GM12872 (cell line): ENCODE measurements around the gene DDX59.

Source experiments
- TF ChIP-seq, protein P1 (sequence below): IDR thresholded peaks from 3 replicates; pipeline ENCODE4 v1.5.1; 2011; ENCODE audit warnings: low read depth, mild to moderate bottlenecking, low read length, moderate library complexity; ENCODE audit not compliant: insufficient read depth

DDX59 gene

DNA sequence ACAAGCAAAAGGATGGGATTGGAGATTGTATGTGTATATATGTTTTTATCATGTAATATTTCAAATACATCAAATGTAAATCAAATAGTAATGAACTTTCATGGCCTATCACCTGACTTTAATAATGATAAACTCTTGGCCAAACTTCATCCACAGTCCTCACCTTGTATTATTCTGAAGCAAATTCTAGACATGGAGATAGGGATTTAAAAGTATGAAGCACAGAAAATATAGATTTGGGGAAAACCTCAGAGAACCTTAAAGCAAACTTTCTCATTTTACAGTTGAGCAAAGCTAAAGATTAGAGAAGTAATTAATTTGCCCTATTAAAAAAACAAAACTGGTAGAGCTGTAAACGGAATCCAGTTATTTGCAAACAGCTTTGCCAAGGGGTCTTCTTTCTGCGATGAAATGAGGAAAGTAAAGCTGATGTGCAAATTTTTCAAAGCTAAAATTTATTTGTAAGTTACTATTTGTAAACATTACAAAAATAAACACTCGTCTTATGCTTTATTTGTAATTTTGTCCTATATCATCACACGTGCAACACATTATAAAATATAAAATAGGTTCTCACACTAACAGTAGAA lies 29.2 kb downstream of the DDX59 start:
- TF ChIP-seq, protein P1, sequence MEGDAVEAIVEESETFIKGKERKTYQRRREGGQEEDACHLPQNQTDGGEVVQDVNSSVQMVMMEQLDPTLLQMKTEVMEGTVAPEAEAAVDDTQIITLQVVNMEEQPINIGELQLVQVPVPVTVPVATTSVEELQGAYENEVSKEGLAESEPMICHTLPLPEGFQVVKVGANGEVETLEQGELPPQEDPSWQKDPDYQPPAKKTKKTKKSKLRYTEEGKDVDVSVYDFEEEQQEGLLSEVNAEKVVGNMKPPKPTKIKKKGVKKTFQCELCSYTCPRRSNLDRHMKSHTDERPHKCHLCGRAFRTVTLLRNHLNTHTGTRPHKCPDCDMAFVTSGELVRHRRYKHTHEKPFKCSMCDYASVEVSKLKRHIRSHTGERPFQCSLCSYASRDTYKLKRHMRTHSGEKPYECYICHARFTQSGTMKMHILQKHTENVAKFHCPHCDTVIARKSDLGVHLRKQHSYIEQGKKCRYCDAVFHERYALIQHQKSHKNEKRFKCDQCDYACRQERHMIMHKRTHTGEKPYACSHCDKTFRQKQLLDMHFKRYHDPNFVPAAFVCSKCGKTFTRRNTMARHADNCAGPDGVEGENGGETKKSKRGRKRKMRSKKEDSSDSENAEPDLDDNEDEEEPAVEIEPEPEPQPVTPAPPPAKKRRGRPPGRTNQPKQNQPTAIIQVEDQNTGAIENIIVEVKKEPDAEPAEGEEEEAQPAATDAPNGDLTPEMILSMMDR, result no peak

DNA sequence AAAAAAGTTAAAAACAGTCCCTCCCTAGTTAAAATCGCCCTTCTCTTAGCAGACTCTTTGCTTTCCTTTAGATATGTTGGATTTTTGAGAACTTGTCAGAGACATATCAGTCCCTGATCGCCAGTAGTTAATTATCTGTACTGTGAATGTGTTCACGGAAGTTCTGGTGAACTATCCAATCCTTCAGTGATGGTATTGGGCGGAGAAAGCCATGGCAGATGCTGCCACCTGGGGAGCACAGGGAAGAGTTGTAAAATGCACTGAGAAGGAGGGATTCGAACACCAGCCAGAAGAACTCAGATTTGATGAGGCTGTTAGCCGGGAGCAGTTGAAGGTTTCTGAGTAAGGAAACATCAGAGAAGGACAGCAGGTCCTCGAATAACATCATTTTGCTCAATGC lies 31.6 kb downstream of the DDX59 start:
- TF ChIP-seq, protein P1, result no peak

DNA sequence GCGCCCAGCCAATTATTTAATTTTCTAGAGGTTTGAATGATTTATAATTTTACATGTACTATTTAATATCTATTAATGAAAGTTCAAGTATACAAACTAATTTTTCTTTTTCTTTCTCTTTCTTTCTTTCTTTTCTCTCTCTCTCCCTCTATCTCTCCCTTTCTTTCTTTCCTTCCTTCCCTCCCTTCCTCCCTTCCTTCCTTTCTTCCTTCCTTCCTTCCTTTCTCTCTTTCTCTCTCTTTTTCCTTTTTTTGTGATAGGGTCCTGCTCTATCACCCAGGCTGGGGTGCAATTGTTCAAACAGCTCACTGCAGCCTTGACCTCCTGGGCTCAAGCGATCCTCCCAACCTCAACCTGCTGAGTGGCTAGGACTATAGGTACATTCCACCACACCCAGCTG lies 33.0 kb downstream of the DDX59 start:
- TF ChIP-seq, protein P1, result no peak

DNA sequence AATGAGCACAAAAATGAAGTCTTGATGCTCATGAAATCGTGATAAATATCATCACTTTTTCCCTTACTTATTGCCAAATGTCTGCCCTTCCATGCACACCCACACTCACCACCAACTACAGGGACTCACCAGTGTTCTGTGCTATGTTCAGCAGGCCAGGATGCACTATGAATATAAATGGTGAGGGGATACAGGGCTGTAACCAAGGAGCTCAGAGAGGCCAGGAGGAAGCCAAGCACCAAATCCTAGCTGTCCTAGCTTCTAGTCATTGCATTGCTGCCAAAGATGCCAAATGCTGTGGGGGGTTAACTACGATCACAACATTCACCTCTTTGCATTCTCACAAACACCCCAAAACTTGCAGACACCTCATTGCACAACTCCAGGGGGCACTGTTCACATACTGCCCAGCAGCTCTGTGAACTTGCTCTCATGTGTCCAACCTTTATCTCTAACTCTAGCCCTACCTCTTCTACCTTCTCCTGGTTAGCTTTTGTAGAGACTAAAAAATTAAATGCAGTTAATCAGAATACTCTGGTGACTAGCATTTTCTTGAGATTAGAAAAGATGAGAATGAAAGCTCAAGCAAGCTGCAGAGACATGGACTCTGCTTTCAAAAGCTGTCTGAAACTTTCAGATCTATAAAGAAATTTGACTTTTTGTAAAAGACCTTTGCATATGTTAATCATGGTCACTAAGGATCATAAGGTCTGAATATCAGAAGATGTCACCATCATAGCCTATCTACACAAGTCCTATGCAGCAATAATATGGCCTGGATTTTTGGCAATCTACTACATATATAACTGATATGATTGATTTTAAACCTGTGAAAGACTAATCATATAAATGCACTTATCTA lies 35.2 kb downstream of the DDX59 start:
- TF ChIP-seq, protein P1, result peak; percentile 57; the same call in 2 of the 3 replicates

DNA sequence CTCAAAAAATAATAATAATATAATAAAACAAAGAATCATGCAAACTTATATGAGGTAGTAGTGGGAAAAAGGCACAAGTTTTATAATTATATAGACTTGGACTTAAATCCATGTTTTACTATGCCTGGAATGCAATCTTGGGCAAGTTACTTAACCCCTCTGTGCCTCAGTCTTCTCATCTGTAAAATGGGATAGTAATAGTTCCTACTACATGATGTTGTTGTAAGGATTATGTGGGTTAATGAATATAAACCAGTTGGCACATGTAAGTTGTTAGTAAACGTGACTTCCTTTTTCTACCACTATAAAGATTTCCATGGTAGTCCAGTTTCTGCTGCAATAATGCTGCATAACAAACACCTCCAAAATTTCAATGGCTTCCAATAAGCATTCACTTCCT lies 38.3 kb downstream of the DDX59 start:
- TF ChIP-seq, protein P1, result no peak

DNA sequence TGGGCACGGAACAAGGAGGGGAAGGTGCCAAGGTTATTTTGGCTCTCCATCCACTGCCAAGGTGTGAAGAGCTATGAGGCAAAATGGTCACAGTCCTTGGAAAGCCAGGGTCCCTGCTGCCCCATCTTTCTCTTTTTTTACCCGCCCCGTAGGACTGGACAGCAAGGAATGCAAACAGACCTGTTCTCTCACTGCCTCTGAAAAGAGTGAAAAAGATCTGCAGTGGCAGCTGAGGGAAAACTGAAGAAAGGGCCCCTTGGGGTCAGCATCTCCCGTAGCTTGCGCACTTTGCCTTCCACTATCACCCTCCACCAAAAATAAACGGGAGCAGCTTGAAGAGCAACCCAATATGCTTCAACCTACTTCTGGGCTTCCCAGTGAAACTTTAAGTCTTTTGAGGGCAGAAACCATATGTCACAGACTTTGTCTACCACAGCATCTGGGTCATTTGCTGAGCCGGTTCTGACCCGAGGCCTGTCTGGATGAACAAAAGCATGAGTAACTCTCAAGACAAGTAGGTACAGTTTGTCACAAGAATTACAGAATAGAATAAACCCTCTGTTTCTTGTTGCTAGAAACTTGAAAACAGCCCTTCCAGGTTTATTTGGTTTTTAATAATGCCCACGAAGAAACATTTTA lies 39.7 kb downstream of the DDX59 start:
- TF ChIP-seq, protein P1, result no peak

DNA sequence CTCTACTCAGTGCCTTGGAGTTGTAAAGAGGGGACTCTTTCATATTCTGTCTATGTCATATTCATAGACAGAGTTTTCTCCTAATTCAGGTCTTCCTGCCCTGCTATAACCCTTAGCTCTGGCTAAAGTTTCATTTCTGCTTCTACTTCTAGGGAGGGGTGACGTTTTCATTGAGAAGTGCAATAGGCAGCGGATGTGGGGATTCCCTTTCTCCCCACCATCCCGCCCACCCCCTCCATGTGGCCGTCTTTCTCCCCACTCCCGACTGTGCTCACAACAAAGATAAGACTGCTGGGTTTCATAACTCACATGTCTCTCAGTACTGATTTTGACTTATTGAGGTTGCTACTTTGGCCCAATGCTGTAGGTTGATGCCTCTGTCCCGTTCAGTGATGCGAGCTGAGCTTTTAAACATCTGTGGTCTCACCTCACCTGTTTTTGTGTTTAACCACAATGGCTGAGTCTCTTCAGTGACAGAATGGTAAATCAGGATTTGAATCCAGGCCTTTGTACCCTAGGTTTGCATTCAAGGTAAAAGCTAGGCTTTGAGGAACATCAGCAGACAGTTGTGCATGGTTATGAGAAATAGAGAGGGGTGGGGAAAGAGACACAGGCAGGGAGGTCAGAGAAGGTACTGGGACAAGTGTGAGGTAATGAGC lies 41.4 kb downstream of the DDX59 start:
- TF ChIP-seq, protein P1, result no peak
